NCI-H128 (cell line): ENCODE results near the gene DHDDS.
A peak's percentile ranks its signal among the peaks of the same experiment; 100 is the strongest.
"Not testable (repeated sequence)": the region's sequence is repeated elsewhere in the genome, so short reads cannot be mapped to it uniquely, and the experiment has no call there.

Experiments
- DNase-seq: peaks from one replicate; lab custom pipeline; 2025; ENCODE audit not compliant: unreplicated experiment; lab: John Stamatoyannopoulos, UW

DHDDS gene

DNA sequence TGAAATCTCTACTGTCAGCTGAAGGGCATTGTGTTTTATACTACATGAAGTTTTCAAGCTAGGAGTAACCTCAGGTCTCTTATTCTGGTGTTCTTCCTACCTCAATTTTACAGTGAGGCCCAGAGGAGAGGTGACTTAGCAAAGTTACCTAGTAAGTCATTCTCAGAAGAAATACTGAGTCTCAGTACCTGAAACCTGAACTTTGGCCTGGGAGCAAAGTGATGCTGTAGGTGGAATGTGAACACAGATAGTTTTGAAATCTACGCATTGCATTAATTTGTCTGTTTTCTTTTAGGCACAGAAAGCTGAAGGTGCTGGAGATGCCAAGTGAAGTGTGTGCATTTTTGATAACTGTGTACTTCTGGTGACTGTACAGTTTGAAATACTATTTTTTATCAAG is 42.7 kb downstream of the DHDDS start:
- DNase-seq: no peak

DNA sequence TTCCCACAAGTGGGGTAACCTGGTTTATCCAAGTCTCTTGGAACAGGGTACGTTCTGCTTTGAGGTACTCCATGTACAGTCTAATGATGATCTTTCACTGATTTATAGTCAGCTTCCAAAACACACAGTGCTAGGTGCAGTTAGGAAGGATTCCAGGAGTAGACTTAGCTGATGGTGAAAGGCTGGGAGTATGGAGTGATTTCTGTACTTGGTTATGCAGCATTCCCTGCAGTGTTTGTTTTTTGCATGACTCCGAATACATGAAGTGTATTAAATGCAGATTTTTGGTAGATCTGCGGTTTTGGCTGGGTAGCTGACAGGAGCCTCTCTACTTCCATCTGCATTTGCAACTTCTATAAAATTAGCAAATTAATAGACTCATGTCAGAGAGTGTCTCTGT is 43.9 kb downstream of the DHDDS start:
- DNase-seq: no peak

DNA sequence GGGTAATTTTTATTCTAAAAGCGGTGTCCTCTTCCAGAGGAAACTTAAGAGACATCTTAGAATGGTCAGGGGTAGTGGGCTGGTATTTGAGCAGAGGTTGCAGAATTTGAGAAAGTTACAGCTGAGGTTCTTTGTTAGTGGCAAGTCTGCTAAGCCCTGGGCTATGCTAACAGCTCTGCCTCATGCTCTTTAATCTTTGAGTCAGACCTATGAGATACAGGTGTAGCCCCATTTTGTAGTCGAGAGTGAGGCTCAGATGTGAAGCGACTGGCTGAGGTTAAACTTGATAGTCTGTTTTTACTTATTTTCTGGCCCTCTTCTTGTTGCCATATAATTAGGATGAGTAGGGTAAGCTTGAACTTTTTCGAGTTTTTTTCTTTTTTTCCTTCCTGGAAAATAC is 44.8 kb downstream of the DHDDS start:
- DNase-seq: no peak

DNA sequence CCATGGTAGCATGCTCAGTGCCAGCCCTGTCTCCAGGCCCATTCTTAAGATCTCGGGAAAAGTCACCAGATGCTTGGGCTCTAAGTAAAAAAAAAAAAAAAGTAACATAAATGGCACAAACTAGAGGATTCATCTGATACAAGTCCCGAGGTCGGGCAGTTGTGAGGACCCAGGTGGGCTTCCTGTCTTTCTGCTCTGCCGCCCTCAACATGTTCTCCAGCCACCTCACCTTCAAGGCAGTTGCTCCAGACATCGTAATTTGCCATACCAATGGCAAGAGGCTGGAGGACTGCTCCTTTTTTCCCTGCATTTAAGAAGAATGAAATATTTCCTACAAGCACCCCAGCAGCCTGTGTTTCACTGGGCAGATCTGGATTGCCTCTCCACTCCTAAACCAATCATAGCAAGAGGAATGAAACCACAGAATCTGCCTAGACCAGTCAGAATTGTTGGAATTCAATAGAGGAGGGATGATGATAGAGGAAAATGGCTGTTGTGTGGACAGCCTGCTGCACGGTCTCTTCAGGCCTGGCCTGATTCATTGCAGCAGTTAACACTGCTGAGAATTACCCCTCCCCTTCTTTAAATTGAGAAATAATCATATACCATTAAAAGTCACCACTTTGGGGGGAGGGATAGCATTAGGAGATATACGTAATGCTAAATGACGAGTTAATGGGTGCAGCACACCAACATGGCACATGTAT is 45.5 kb downstream of the DHDDS start:
- DNase-seq: no peak

DNA sequence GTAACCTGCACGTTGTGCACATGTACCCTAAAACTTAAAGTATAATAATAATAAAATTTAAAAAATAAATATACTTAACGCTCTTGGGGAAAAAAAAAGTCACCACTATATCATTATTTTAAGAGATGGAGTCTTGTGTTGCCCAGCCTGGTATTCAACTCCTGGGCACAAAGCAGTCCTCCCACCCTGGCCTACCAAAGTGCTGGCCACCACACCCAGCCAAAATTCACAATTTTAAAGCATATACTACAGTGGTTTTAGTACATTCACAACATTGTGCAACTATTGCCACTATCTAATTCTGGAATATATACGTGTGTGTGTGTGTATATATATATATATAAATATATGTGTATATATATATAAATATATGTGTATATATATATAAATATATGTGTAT is 46.0 kb downstream of the DHDDS start:
- no peak for DNase-seq

DNA sequence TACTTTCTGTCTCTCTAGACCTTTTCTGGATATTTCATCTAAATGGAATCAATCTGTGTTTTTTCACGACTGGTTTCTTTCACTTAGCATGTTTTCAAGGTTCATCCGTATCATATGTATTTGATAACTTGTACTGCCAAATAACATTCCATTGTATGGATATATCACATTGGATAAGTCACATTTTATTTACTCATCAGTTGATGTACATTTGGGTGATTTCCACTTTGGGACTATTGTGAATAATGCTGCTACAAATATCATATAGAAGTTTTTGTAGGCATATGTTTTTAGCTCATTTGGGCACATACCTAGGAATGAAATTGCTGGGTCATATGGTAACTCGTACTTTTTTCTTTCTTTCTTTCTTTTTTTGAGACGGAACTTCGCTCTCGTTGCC is 46.9 kb downstream of the DHDDS start:
- DNase-seq: no peak

DNA sequence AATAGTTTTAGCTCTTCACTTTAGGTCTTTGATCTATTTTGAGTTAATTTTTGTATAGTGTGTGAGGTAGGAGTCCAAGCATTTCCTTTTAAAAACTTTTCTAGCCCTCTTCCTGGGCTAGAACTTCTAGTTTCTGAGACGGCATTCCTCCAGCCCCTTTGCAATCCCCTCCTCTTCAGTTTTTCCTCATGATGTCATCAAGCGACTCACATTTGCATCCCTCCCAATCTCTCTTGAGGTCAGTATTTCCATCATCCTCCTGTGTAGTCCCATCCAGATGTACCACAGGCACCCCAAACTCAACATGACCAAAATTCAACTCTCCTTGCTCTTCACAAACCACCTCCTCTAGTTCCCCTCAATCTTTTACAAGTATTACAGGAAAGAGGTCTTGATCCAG is 50.8 kb downstream of the DHDDS start:
- no peak for DNase-seq

DNA sequence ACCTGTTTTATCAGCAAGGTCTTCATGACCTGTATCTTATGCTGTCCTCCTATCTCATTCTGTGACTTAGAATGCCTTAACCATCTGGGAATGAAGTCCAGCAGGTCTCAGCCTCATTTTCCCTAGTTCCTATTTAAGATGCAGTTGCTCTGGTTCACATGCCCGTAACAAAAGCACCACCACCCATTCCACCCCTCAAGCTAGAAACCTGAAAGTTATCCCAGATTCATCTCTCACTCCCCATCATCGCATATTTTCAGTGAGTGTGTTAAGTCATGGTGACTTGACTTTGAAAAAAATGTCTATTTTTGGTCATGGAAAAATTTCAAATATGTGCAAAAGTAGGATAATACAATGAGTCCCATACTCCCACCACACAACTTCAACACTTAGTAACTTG is 51.9 kb downstream of the DHDDS start:
- DNase-seq: no peak

DNA sequence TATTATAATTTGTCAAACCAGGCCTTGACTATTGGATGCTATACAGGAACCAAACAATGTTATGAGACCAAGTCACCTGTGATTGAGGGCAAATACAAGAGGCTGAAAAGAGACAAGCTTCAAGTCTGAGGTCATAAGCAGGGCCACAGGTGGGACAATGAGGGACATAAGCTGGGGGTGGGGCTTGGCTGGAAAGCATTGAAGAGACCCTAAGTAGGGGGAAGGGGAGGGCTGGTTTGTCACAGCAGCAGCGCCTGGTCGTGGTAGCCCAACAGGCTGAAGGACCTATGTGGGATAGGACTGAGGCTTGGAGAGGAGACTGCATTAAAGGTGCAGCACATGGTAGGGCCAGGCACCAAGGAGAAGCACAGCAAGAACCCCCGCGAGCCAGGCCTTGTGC is 58.0 kb downstream of the DHDDS start:
- DNase-seq: no peak

DNA sequence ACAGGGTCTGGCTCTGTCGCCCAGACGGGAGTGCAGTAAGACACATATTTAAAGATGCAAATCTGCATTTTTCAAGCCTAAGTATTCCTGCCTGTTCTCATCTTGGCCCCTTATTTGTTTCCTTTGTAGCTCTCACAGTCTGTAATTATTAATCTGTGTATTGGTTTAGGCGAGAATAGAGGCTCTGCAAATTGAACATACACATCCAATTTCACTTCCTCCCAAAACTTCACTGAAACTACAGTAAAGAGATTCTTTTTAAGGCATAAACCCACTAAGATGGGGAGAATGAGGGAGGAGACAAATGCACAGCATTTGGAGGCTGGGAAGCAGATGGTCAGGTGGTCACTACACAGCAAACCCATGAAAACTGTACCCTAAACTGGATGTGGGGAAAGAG is 61.1 kb downstream of the DHDDS start:
- no peak for DNase-seq

DNA sequence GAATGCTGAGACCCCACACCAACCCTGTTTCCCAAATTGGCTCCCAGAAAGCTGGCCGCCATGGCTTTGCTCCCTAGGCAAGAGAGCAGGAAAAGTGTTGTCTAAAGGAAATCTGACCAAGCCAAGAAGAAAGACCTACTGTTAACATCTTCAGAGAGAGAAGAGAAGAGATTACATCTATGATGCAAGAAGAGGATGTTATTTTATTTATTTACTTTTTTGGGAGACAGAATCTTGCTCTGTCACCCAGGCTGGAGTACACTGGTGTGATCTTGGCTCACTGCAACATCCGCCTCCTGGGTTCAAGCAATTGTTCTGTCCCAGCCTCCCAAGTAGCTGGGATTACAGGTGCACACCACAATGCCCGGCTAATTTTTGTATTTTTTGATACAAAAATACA is 61.8 kb downstream of the DHDDS start:
- no peak for DNase-seq

DNA sequence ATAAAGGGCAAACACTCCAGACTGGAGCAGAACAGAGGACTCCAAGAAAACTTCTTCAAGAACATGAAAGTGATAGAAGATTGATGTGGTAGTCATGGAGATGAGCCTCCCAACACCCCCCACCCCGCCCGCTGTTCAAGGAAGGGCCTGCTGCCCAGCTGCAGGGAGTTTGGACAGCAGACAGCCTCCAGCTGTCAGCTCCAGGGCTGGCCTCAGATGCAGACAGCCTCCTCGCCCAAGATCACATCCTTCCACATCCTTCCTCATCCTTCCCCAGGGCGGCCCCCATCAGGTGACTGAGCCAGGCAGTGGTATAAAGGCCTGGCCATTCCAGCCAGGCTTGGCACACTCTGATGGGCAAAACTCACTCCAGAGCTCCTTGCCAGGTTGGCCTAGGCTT is 64.7 kb downstream of the DHDDS start:
- no peak for DNase-seq

DNA sequence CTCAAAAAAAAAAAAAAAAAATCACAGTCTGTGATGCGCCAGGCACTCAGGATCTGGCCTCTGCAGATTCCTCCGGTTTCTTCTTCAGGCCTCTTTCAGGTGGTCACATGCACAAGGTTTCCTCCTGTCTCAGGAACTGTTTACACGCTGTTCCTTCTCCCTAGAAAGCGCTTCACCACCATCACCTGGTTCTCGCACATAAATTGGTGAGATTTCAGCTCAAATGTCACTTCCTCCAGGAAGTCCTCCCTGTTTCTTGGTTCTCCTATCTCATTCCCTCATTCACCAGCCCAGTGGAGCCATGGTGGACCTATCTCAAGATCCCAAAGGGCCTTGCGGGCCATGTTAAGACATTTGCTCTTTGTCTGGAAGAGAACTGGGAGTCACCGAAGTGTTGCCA is 66.8 kb downstream of the DHDDS start:
- DNase-seq: no peak

DNA sequence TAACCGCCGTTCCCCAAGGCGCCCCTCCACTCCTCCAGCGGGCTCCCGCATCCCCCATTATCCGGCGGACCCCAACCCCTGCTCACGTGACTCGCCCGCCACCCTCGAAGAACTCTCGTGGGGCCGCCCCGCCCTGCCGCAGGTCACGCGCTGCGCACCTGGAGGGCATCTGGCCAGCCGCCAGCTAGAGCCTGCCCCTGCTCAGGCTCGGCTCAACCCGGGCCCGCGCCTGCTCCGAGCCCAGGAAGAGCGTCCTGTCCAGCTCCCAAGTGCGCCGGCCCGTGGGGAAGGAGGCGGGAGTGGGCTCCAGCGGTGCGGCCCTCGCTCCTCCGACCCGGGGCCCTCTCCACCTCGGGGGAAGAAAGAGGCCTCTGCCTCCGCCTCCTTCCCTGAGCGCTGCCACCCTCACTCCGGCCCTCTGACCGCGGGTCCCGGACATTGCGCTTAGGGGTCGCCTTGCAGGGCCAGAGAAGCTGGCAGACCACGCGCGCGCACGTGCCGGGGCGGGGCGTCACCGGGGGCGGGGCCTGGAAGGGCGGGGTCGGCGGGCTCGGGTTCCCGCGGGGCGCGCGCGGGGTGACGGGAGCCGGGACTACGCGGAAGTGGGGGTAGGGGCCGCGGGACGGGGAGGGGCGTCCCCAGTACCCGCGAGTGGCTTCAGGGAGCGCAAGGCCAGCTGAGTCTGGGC is 68.5 kb downstream of the DHDDS start:
- DNase-seq: peak; percentile 78

DNA sequence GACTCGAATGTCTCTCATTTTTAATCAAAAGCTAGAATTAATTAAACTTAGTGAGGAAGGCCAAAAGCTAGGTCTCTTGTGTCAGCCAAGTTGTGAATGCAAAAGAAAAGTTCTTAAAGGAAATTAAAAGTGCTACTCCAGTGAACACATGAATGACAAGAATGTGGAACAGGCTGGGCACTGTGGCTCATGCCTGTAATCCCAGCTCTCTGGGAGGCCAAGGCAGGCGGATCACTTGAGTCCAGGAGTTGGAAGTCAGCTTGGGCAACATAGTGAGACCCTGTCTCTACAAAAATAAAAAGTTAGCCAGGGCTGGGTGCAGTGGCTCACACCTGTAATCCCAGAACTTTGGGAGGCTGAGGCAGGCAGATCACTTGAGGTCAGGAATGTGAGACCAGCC is 78.6 kb downstream of the DHDDS start:
- DNase-seq: not testable (repeated sequence)

DNA sequence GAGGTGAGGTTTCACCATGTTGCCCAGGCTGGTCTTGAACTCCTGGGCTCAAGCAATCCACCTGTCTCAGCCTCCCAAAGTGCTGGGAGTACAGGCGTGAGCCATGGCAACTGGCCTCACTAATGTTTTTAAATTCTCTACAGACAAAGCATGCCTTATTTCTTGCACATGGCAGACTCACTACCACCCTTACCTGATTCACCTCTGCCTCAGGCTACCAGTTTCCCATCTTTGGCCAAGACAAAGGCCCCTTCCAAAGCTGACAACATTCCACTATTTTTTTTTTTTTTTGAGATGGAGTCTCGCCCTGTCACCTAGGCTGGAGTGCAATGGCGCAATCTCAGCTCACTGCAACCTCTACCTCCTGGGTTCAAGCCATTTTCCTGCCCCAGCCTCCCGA is 83.7 kb downstream of the DHDDS start:
- DNase-seq: not testable (repeated sequence)

DNA sequence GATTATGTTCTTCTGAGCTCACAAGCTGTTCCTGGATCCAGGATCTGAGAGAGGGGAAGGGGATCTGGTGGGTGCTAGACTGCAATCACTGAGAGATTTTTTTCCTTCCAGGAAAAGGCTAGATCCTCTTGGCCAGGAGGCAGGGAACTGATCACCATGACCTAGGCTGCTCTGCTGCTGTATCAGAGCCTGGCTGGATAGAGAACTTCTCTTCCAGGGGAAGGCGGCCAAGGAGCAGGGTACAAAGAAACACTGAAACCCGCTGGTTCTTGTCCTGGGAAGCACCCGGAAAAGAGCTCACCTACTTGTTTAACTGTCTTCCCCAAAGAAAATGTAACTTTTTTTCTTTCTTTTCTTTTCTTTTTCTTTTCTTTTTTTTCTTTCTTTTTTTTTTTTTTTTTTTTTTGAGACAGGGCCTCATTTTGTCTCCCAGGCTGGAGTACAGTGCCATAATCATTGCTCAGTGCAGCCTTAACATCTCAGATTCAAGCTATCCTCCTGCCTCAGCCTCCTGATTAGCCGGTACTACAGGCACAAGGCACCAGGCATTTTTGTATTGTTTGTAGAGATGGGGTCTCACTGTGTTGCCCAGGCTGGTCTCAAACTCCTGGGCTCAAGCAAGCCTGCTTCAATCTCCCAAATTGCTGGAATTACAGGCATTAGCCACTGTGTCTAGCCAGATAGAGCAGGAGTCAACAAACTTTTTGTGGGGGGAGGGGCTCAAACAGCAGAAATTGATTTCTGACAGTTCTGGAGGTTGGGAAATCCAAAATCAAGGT is 85.1 kb downstream of the DHDDS start:
- DNase-seq: no peak

DNA sequence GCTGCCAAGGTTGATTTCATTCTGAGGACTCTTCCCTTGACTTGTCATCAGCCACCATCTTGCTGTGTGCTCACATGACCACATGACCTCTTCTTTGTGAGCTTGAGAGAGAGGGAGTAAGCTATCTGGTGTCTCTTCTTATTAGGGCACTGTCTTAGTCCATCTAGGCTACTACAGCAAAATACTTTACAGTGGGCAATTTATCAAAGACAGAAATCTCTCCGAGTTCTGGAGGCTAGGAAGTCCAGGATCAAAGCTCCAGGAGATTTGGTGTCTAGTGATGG is 85.6 kb downstream of the DHDDS start:
- no peak for DNase-seq

DNA sequence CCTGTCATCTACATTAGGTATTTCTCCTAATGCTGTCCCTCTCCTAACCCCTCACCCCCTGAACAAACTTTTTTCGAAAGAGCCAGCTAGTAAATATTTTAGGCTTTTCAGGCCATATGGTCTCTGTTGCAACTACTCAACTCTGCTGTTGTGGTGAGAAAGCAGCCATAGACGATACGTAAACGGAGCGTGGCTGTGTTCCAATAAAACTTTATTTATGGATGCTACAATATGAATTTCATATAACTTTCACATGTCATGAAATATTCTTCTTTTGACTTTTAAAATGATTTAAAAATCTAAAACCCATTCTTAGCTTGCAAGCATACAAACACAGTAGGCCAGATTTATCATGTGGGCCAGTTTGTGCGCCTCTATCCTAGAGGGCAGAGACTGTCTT is 86.2 kb downstream of the DHDDS start:
- DNase-seq: no peak

DNA sequence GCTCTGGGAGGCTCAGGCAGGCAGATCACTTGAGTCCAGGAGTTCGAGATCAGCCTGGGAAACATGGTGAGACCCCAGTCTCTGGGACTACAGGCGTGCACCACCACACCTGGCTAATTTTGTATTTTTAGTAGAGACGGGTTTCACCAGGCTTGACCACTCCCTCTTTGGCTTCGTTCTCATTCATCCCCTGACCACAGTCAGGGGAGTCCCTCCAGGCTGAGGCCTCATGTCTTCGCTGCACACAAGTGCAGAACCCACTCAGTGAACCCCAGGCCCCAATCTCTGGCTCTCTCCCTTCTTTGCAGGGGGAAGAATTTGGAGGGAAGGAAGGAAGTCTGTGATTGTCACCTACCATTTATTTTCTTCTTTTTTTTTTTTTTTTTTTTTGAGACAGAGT is 88.2 kb downstream of the DHDDS start:
- DNase-seq: no peak
